ENCODE measurements around the gene TEX13C. TPM values are rescaled to one million over a fixed set of nuclear protein-coding genes. Genes with fewer than 3 reads are reported as not detected.

Gene TEX13C
- total RNA-seq, 2 donors from 2014 or later: not detected

DNA sequence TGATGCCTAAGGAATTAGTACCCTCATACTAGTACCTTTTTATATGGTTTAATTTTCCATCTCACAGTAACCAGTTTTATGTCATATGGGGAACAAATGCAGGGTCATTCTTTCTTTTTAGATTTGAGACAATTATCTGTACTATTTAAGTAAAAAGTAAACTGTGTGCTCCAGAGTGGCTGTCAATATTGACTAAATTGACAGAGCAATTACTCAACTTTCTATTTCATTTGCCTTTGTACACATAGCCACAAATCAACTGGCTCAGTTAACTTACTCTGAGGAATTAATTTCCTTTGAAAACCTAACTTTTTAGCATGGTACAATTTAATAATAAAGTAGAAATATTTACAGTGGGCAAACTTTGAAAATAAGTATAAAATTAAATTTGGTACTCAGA lies 28.5 kb upstream of the TEX13C start:
- H3K4me3 ChIP-seq: no peak overlapping the region
- H3K27me3 ChIP-seq: no peaks in the 10 kb centered on the region
- H3K27ac ChIP-seq: no peak overlapping the region
- intact Hi-C loops (cut with DNase I): no loop called here
- DNase-seq: no peak
- TF ChIP-seq, protein P1, sequence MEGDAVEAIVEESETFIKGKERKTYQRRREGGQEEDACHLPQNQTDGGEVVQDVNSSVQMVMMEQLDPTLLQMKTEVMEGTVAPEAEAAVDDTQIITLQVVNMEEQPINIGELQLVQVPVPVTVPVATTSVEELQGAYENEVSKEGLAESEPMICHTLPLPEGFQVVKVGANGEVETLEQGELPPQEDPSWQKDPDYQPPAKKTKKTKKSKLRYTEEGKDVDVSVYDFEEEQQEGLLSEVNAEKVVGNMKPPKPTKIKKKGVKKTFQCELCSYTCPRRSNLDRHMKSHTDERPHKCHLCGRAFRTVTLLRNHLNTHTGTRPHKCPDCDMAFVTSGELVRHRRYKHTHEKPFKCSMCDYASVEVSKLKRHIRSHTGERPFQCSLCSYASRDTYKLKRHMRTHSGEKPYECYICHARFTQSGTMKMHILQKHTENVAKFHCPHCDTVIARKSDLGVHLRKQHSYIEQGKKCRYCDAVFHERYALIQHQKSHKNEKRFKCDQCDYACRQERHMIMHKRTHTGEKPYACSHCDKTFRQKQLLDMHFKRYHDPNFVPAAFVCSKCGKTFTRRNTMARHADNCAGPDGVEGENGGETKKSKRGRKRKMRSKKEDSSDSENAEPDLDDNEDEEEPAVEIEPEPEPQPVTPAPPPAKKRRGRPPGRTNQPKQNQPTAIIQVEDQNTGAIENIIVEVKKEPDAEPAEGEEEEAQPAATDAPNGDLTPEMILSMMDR (IDR thresholded peaks at IDR 0.05): no peak
- no peaks in the 10 kb centered on the region for H3K4me1 ChIP-seq
- no peak overlapping the region for H3K9ac ChIP-seq (ENCODE audit: low read depth in 2 of 2, low read length in 2 of 2)
- H3K36me3 ChIP-seq: no peaks in the 10 kb centered on the region
- H3K9me3 ChIP-seq: no peaks in the 10 kb centered on the region

GRCh38 chrX:125293850-125294780 lies 25.6 kb upstream of the TEX13C start:
- H3K4me1 ChIP-seq: no peaks in the 10 kb centered on the region
- TF ChIP-seq, protein P1 (IDR thresholded peaks at IDR 0.05): no peak
- H3K27ac ChIP-seq: no peak overlapping the region
- intact Hi-C loops (cut with DNase I): no loop called here
- DNase-seq: no peak
- no peaks in the 10 kb centered on the region for H3K36me3 ChIP-seq
- H3K9ac ChIP-seq (ENCODE audit: low read depth in 2 of 2, low read length in 2 of 2): no peak overlapping the region
- H3K9me3 ChIP-seq: no peaks in the 10 kb centered on the region
- H3K4me3 ChIP-seq: no peak overlapping the region
- H3K27me3 ChIP-seq: no peaks in the 10 kb centered on the region

- H3K9ac ChIP-seq (ENCODE audit: low read depth in 2 of 2, low read length in 2 of 2): no peak overlapping the region
- intact Hi-C loops (cut with DNase I): no loop called here
- H3K27ac ChIP-seq: no peak overlapping the region
- no peak overlapping the region for H3K4me3 ChIP-seq
- TF ChIP-seq, protein P1 (IDR thresholded peaks at IDR 0.05): no peak
- no peaks in the 10 kb centered on the region for H3K9me3 ChIP-seq
- DNase-seq: no peak
- no peaks in the 10 kb centered on the region for H3K36me3 ChIP-seq
- no peaks in the 10 kb centered on the region for H3K4me1 ChIP-seq
- H3K27me3 ChIP-seq: no peaks in the 10 kb centered on the region
Measured at GRCh38 chrX:125295337-125295736, 24.3 kb upstream of the TEX13C start.

DNA sequence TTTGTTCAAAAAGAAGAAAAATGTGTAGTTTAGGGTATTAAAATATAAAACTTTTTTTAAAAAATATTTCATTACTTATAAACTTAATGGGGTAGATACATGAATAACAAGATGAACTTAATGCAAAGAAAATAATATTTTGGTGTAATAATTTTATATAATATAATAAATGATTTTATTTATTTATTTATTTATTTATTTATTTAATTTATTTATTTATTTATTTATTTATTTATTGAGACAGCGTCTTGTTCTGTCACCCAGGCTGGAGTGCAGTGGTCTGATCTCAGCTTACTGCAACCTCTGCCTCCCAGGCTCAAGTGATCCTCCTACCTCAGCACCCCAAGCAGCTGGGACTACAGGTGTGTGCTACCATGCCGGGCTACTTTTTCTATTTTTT lies 20.8 kb upstream of the TEX13C start:
- Histone ChIP-seq H3K9me3 (no peaks in the 10 kb centered on the region), H3K4me3 (no peak overlapping the region), H3K9ac (ENCODE audit: low read depth in 2 of 2, low read length in 2 of 2) (no peak overlapping the region), H3K27me3 (no peaks in the 10 kb centered on the region), H3K4me1 (no peaks in the 10 kb centered on the region), H3K36me3 (no peaks in the 10 kb centered on the region), H3K27ac (no peak overlapping the region)
- intact Hi-C loops (cut with DNase I): no loop called here
- TF ChIP-seq, protein P1 (IDR thresholded peaks at IDR 0.05): no peak
- no peak for DNase-seq

GRCh38 chrX:125306335-125306866 lies 13.3 kb upstream of the TEX13C start:
- intact Hi-C loops (cut with DNase I): no loop called here
- no peak for DNase-seq
- TF ChIP-seq, protein P1 (IDR thresholded peaks at IDR 0.05): no peak
- no peaks in the 10 kb centered on the region for H3K9me3 ChIP-seq
- H3K9ac ChIP-seq (ENCODE audit: low read depth in 2 of 2, low read length in 2 of 2): no peak overlapping the region
- no peaks in the 10 kb centered on the region for H3K4me1 ChIP-seq
- H3K4me3 ChIP-seq: no peak overlapping the region
- no peaks in the 10 kb centered on the region for H3K36me3 ChIP-seq
- H3K27ac ChIP-seq: no peak overlapping the region
- no peaks in the 10 kb centered on the region for H3K27me3 ChIP-seq

Measured in colonic mucosa (tissue), 4 donors.